ENCODE results near the gene RAP1A.
"Not testable (repeated sequence)": the region's sequence is repeated elsewhere in the genome, so short reads cannot be mapped to it uniquely, and the experiment has no call there.

Gene RAP1A

GRCh38 chr1:111598544-111598943 is 21.0 kb upstream of the RAP1A start:
- no peak for DNase-seq

- DNase-seq = no peak
Measured at GRCh38 chr1:111599781-111600693, 19.6 kb upstream of the RAP1A start.

- no peak for DNase-seq
Measured at GRCh38 chr1:111600886-111601386, 18.7 kb upstream of the RAP1A start.

GRCh38 chr1:111602302-111602701 is 17.3 kb upstream of the RAP1A start:
- no peak for DNase-seq

GRCh38 chr1:111602974-111603373 is 16.6 kb upstream of the RAP1A start:
- DNase-seq = no peak

- DNase-seq = no peak
Measured at GRCh38 chr1:111603979-111604378, 15.6 kb upstream of the RAP1A start.

- no peak for DNase-seq
Measured at GRCh38 chr1:111604931-111605330, 14.7 kb upstream of the RAP1A start.

- DNase-seq = no peak
Measured at GRCh38 chr1:111605576-111605975, 14.0 kb upstream of the RAP1A start.

- not testable (repeated sequence) for DNase-seq
Measured at GRCh38 chr1:111606457-111607215, 13.0 kb upstream of the RAP1A start.

- DNase-seq = not testable (repeated sequence)
Measured at GRCh38 chr1:111608528-111608927, 11.1 kb upstream of the RAP1A start.

- DNase-seq = no peak
Measured at GRCh38 chr1:111611986-111612385, 7.6 kb upstream of the RAP1A start.

- DNase-seq = peak; percentile 87 to 89
Measured at GRCh38 chr1:111615870-111616715, 3.5 kb upstream of the RAP1A start.

- no peak for DNase-seq
Measured at GRCh38 chr1:111618081-111618480, 1.5 kb upstream of the RAP1A start.

GRCh38 chr1:111618961-111619634 is 491 bp upstream of the RAP1A start:
- DNase-seq = no peak

- DNase-seq = peak; percentile 66 to 78
Measured at GRCh38 chr1:111620441-111620971, 917 bp downstream of the RAP1A start.

GRCh38 chr1:111621050-111621449 is 1.5 kb downstream of the RAP1A start:
- DNase-seq = peak; percentile 10 to 47

- DNase-seq = no peak
Measured at GRCh38 chr1:111622166-111622565, 2.6 kb downstream of the RAP1A start.

GRCh38 chr1:111624382-111624781 is 4.8 kb downstream of the RAP1A start:
- DNase-seq = no peak

GRCh38 chr1:111625276-111625675 is 5.7 kb downstream of the RAP1A start:
- no peak for DNase-seq

- no peak for DNase-seq
Measured at GRCh38 chr1:111628153-111628552, 8.6 kb downstream of the RAP1A start.

GRCh38 chr1:111629190-111629954 is 9.8 kb downstream of the RAP1A start:
- DNase-seq = no peak
